Measurements from ENCODE around the gene PHLDB1.
A peak's percentile ranks its signal among the peaks of the same experiment; 100 is the strongest.
"Not testable (repeated sequence)": the region's sequence is repeated elsewhere in the genome, so short reads cannot be mapped to it uniquely, and the experiment has no call there.

Gene PHLDB1

GRCh38 chr11:118572981-118573550 is 34.3 kb upstream of the PHLDB1 start:
- Histone ChIP-seq H3K27ac (ENCODE audit: low read length) (peak overlapping the region; percentile 93), H4K20me1 (ENCODE audit: insufficient read depth, low read length) (peaks cover 31% of the 10 kb centered on the region), H3K9me3 (ENCODE audit: insufficient read depth, low read length, severe bottlenecking) (no peaks in the 10 kb centered on the region), H3K27me3 (ENCODE audit: insufficient read depth, low read length, poor library complexity) (no peaks in the 10 kb centered on the region), H3K79me2 (ENCODE audit: insufficient read depth, low read length) (peaks cover 68% of the 10 kb centered on the region), H2AFZ (ENCODE audit: low read depth, low read length) (peak overlapping the region; percentile 99), H3K9ac (ENCODE audit: low read depth, low read length) (peak overlapping the region; percentile 98), H3K4me1 (ENCODE audit: insufficient read depth, low read length) (peaks cover 33% of the 10 kb centered on the region), H3K4me3 (ENCODE audit: low read depth in 1 of 2, low read length in 2 of 2) (peak overlapping the region; percentile 79 to 96), H3K36me3 (ENCODE audit: insufficient read depth, low read length) (peaks cover 13% of the 10 kb centered on the region), H3K4me2 (ENCODE audit: insufficient read depth, low read length) (peak overlapping the region; percentile 76)
- DNase-seq (peak; percentile 23), ATAC-seq (ENCODE audit: insufficient read depth, low read depth) (peak; percentile 49)
- no peak for TF ChIP-seq EZH2 (IDR thresholded peaks at IDR 0.05; ENCODE audit: borderline replicate concordance, low read depth, low read length, severe bottlenecking)
- TF ChIP-seq, protein P1, sequence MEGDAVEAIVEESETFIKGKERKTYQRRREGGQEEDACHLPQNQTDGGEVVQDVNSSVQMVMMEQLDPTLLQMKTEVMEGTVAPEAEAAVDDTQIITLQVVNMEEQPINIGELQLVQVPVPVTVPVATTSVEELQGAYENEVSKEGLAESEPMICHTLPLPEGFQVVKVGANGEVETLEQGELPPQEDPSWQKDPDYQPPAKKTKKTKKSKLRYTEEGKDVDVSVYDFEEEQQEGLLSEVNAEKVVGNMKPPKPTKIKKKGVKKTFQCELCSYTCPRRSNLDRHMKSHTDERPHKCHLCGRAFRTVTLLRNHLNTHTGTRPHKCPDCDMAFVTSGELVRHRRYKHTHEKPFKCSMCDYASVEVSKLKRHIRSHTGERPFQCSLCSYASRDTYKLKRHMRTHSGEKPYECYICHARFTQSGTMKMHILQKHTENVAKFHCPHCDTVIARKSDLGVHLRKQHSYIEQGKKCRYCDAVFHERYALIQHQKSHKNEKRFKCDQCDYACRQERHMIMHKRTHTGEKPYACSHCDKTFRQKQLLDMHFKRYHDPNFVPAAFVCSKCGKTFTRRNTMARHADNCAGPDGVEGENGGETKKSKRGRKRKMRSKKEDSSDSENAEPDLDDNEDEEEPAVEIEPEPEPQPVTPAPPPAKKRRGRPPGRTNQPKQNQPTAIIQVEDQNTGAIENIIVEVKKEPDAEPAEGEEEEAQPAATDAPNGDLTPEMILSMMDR (IDR thresholded peaks at IDR 0.05; ENCODE audit: borderline replicate concordance, extremely low read depth, low read length, poor library complexity, severe bottlenecking) = no peak

- no peak overlapping the region for H3K9ac ChIP-seq (ENCODE audit: low read depth, low read length)
- H3K4me3 ChIP-seq (ENCODE audit: low read depth in 1 of 2, low read length in 2 of 2) = peak overlapping the region in 1 of 2 experiments; percentile 16; a peak in 1 of 4 replicates
- H3K9me3 ChIP-seq (ENCODE audit: insufficient read depth, low read length, severe bottlenecking) = no peaks in the 10 kb centered on the region
- H2AFZ ChIP-seq (ENCODE audit: low read depth, low read length) = no peak overlapping the region
- peaks cover 35% of the 10 kb centered on the region for H4K20me1 ChIP-seq (ENCODE audit: insufficient read depth, low read length)
- H3K36me3 ChIP-seq (ENCODE audit: insufficient read depth, low read length) = peaks cover 13% of the 10 kb centered on the region
- peak overlapping the region; percentile 76; the same call in 1 of the 2 replicates for H3K4me2 ChIP-seq (ENCODE audit: insufficient read depth, low read length)
- no peak overlapping the region for H3K27ac ChIP-seq (ENCODE audit: low read length)
- H3K27me3 ChIP-seq (ENCODE audit: insufficient read depth, low read length, poor library complexity) = no peaks in the 10 kb centered on the region
- ATAC-seq (ENCODE audit: insufficient read depth, low read depth) = no peak
- TF ChIP-seq EZH2 (IDR thresholded peaks at IDR 0.05; ENCODE audit: borderline replicate concordance, low read depth, low read length, severe bottlenecking) = no peak
- TF ChIP-seq, protein P1 (IDR thresholded peaks at IDR 0.05; ENCODE audit: borderline replicate concordance, extremely low read depth, low read length, poor library complexity, severe bottlenecking) = no peak
- peaks cover 81% of the 10 kb centered on the region for H3K79me2 ChIP-seq (ENCODE audit: insufficient read depth, low read length)
- DNase-seq = no peak
- H3K4me1 ChIP-seq (ENCODE audit: insufficient read depth, low read length) = peaks cover 33% of the 10 kb centered on the region
These were observed 32.8 kb upstream of the PHLDB1 start for GRCh38 chr11:118574636-118575035.

GRCh38 chr11:118577995-118578394 is 29.4 kb upstream of the PHLDB1 start:
- peaks cover 50% of the 10 kb centered on the region for H4K20me1 ChIP-seq (ENCODE audit: insufficient read depth, low read length)
- not testable (repeated sequence) for H3K27me3 ChIP-seq (ENCODE audit: insufficient read depth, low read length, poor library complexity); H3K4me3 ChIP-seq (ENCODE audit: low read depth in 1 of 2, low read length in 2 of 2); DNase-seq; H3K27ac ChIP-seq (ENCODE audit: low read length); H3K4me2 ChIP-seq (ENCODE audit: insufficient read depth, low read length); ATAC-seq (ENCODE audit: insufficient read depth, low read depth); H2AFZ ChIP-seq (ENCODE audit: low read depth, low read length); H3K9ac ChIP-seq (ENCODE audit: low read depth, low read length); H3K9me3 ChIP-seq (ENCODE audit: insufficient read depth, low read length, severe bottlenecking)
- H3K36me3 ChIP-seq (ENCODE audit: insufficient read depth, low read length) = peaks cover 33% of the 10 kb centered on the region
- H3K79me2 ChIP-seq (ENCODE audit: insufficient read depth, low read length) = peaks cover 90% of the 10 kb centered on the region
- peaks cover 23% of the 10 kb centered on the region for H3K4me1 ChIP-seq (ENCODE audit: insufficient read depth, low read length)

DNA sequence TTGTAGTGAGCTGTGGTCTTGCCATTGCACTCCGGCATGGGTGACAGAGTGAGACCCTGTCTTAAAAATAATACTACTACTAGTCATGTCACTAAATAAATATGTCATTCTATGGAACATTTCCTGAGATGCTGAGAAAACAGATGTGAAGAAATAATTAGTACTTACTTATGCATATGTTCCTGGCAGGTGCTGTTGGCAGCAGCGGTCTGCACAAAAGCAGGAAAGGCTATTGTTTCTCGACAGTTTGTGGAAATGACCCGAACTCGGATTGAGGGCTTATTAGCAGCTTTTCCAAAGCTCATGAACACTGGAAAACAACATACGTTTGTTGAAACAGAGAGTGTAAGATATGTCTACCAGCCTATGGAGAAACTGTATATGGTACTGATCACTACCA is 26.4 kb upstream of the PHLDB1 start:
- Histone ChIP-seq H3K4me2 (ENCODE audit: insufficient read depth, low read length) (no peak overlapping the region), H3K27me3 (ENCODE audit: insufficient read depth, low read length, poor library complexity) (no peaks in the 10 kb centered on the region), H3K4me1 (ENCODE audit: insufficient read depth, low read length) (no peaks in the 10 kb centered on the region), H3K27ac (ENCODE audit: low read length) (no peak overlapping the region), H2AFZ (ENCODE audit: low read depth, low read length) (no peak overlapping the region), H3K36me3 (ENCODE audit: insufficient read depth, low read length) (peaks cover 63% of the 10 kb centered on the region), H4K20me1 (ENCODE audit: insufficient read depth, low read length) (peaks cover 39% of the 10 kb centered on the region; the same call in 1 of the 2 replicates), H3K9ac (ENCODE audit: low read depth, low read length) (no peak overlapping the region), H3K9me3 (ENCODE audit: insufficient read depth, low read length, severe bottlenecking) (no peaks in the 10 kb centered on the region), H3K4me3 (ENCODE audit: low read depth in 1 of 2, low read length in 2 of 2) (no peak overlapping the region), H3K79me2 (ENCODE audit: insufficient read depth, low read length) (peaks cover 59% of the 10 kb centered on the region)
- ATAC-seq (ENCODE audit: insufficient read depth, low read depth) = no peak
- DNase-seq = no peak
- TF ChIP-seq, protein P1 (IDR thresholded peaks at IDR 0.05; ENCODE audit: borderline replicate concordance, extremely low read depth, low read length, poor library complexity, severe bottlenecking) = no peak
- no peak for TF ChIP-seq EZH2 (IDR thresholded peaks at IDR 0.05; ENCODE audit: borderline replicate concordance, low read depth, low read length, severe bottlenecking)

Measured in DND-41 (cell line).